Memory B cell (primary cell): ENCODE data around the gene RABL3.
A peak's percentile ranks its signal among the peaks of the same experiment; 100 is the strongest.
"Not testable (repeated sequence)": the region's sequence is repeated elsewhere in the genome, so short reads cannot be mapped to it uniquely, and the experiment has no call there.

ENCODE experiments used
- ATAC-seq: fragments of 150-1000 bp; cut with Tn5 transposase; 2 replicates; pipeline ENCODE4 v1.10.0; 2021; ENCODE audit warnings: low read depth, mild to moderate bottlenecking, moderate library complexity
- DNase-seq, 2 donors: peaks; one replicate each; pipeline ENCODE4 v3.0.0; 2022; ENCODE audit warnings: low spot score in 2 of 2
- H3K27ac Mint-ChIP-seq: one replicate; pipeline ENCODE4 v1.8.0; 2022; ENCODE audit warnings: mild to moderate bottlenecking, moderate library complexity, mixed read lengths
- H3K27me3 Mint-ChIP-seq: one replicate; pipeline ENCODE4 v1.8.0; 2022; ENCODE audit warnings: mixed read lengths
- H3K36me3 Mint-ChIP-seq: one replicate; pipeline ENCODE4 v1.8.0; 2022; ENCODE audit warnings: mild to moderate bottlenecking, mixed read lengths
- H3K4me1 Mint-ChIP-seq: one replicate; pipeline ENCODE4 v1.8.0; 2022; ENCODE audit warnings: mixed read lengths
- H3K4me3 Mint-ChIP-seq: one replicate; pipeline ENCODE4 v1.8.0; 2022; ENCODE audit warnings: mild to moderate bottlenecking, moderate library complexity, mixed read lengths
- H3K9me3 Mint-ChIP-seq: one replicate; pipeline ENCODE4 v1.8.0; 2022; ENCODE audit warnings: mixed read lengths

Gene RABL3

GRCh38 chr3:120730576-120731542 lies 11.5 kb downstream of the RABL3 start:
- ATAC-seq, result no peak
- no peaks in the 10 kb centered on the region for H3K27me3 Mint-ChIP-seq
- H3K9me3 Mint-ChIP-seq, result no peaks in the 10 kb centered on the region
- H3K36me3 Mint-ChIP-seq, result peaks cover 14% of the 10 kb centered on the region
- H3K4me1 Mint-ChIP-seq, result peaks cover 5% of the 10 kb centered on the region
- H3K4me3 Mint-ChIP-seq, result no peak overlapping the region
- H3K27ac Mint-ChIP-seq, result peak overlapping the region; percentile 82
- DNase-seq, result no peak

GRCh38 chr3:120726791-120727190 lies 15.5 kb downstream of the RABL3 start:
- Mint-ChIP-seq H3K9me3 (peaks cover 2% of the 10 kb centered on the region), H3K4me1 (peaks cover 5% of the 10 kb centered on the region), H3K4me3 (no peak overlapping the region), H3K27me3 (no peaks in the 10 kb centered on the region), H3K36me3 (peaks cover 26% of the 10 kb centered on the region), H3K27ac (no peak overlapping the region)
- ATAC-seq (no peak), DNase-seq (no peak)

DNA sequence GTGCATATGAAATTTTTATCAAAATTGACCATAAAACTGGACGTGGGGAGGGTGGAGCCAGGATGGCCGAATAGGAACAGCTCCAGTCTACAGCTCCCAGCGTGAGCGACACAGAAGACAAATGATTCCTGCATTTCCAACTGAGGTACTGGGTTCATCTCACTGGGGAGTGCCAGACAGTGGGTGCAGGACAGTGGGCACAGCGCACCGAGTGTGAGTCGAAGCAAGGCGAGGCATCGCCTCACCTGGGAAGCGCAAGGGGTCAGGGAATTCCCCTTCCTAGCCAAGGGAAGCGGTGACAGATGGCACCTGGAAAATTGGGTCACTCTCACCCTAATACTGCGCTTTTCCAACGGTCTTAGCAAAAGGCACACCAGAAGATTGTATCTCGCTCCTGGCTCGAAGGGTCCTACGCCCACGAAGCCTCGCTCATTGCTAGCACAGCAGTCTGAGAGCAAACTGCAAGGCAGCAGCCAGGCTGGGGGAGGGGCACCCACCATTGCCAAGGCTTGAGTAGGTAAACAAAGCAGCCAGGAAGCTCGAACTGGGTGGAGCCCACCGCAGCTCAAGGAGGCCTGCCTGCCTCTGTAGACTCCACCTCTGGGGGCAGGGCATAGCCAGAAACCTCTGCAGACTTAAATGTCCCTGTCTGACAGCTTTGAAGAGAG lies 23.0 kb downstream of the RABL3 start:
- Mint-ChIP-seq H3K27ac (peak overlapping the region; percentile 66), H3K4me1 (peaks cover 30% of the 10 kb centered on the region), H3K36me3 (peaks cover 22% of the 10 kb centered on the region), H3K4me3 (peak overlapping the region; percentile 64)
- ATAC-seq (peak; percentile 60), DNase-seq (peak; percentile 11 to 30)
- H3K9me3 Mint-ChIP-seq, H3K27me3 Mint-ChIP-seq: not testable (repeated sequence)

GRCh38 chr3:120713262-120713661 lies 29.1 kb downstream of the RABL3 start:
- Mint-ChIP-seq H3K27ac (no peak overlapping the region), H3K27me3 (no peaks in the 10 kb centered on the region), H3K4me1 (peaks cover 15% of the 10 kb centered on the region), H3K36me3 (peaks cover 9% of the 10 kb centered on the region), H3K4me3 (no peak overlapping the region), H3K9me3 (no peaks in the 10 kb centered on the region)
- ATAC-seq, result no peak
- DNase-seq, result no peak

DNA sequence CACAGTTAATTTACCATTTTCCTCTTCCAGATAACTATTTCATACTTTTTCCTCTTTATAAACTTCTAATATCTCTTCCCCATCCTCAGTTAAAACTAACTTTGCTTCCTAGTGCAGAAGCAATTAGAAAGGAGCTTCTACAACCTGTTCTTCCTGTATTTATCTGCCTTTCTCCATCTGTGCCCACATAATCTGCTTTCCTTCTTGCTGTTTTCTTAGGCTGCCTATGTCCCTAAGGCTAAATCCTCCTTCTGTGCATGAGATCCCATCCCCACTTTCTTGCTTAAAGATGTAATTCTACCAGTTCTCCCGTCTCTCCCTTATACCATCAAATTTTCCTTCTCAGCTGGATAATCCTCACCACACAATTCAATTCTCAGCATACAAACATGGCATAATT lies 31.9 kb downstream of the RABL3 start:
- Mint-ChIP-seq H3K36me3 (peaks cover 16% of the 10 kb centered on the region), H3K9me3 (no peaks in the 10 kb centered on the region), H3K27me3 (no peaks in the 10 kb centered on the region), H3K27ac (no peak overlapping the region), H3K4me1 (peaks cover 14% of the 10 kb centered on the region), H3K4me3 (no peak overlapping the region)
- ATAC-seq (no peak), DNase-seq (no peak)

DNA sequence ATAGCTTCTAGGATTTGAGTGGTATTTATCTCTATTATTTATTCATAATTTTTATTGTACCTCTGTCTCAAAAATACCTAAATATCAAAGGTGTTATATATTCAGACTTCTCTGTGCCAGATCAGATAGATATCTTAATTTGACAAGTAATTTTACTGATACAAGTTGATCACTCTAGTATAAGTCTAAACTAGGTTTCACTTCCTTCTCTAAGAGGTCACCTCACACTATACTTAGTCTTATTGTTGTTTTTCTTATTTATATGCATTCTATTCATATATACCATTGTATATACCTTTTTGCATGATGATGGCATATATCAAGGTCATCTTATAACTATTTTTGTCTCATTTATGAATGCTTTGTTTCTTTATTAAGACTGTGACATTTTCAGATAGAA lies 33.9 kb downstream of the RABL3 start:
- ATAC-seq (peak; percentile 71), DNase-seq (no peak)
- peaks cover under 1% of the 10 kb centered on the region for H3K9me3 Mint-ChIP-seq
- H3K27me3 Mint-ChIP-seq, result no peaks in the 10 kb centered on the region
- peaks cover 9% of the 10 kb centered on the region for H3K4me1 Mint-ChIP-seq
- no peak overlapping the region for H3K4me3 Mint-ChIP-seq
- H3K36me3 Mint-ChIP-seq, result peaks cover 20% of the 10 kb centered on the region
- H3K27ac Mint-ChIP-seq, result no peak overlapping the region

- peaks cover 6% of the 10 kb centered on the region for H3K4me1 Mint-ChIP-seq
- DNase-seq (no peak), ATAC-seq (no peak)
- no peak overlapping the region for H3K27ac Mint-ChIP-seq
- H3K9me3 Mint-ChIP-seq, result peaks cover 3% of the 10 kb centered on the region
- H3K27me3 Mint-ChIP-seq, result no peaks in the 10 kb centered on the region
- H3K4me3 Mint-ChIP-seq, result no peak overlapping the region
- peaks cover 24% of the 10 kb centered on the region for H3K36me3 Mint-ChIP-seq
These were observed 35.4 kb downstream of the RABL3 start for GRCh38 chr3:120706950-120707349.

- no peak for DNase-seq
- Mint-ChIP-seq H3K4me3 (no peak overlapping the region), H3K27me3 (no peaks in the 10 kb centered on the region), H3K4me1 (peaks cover 6% of the 10 kb centered on the region), H3K9me3 (peaks cover 3% of the 10 kb centered on the region), H3K36me3 (peaks cover 24% of the 10 kb centered on the region), H3K27ac (no peak overlapping the region)
- ATAC-seq, result no peak
These were observed 36.3 kb downstream of the RABL3 start for GRCh38 chr3:120705884-120706582.

DNA sequence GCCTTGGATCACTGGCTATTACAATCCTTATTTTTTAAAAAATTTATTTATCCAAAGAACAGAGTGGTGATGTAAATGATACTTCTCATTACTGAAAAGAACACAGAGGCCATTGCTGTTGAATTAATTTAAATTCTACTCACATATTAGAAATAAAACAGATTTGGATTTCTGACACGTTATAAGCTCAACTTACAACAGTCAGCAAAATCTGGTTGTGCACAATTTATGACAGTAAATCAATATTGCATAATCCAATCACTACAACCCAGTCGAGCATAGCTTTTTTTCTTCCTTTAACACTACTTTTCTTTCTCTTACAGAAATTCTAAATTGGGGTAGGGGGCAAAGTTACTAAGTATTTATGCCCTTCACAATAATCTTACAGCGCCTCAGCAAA lies 43.0 kb downstream of the RABL3 start:
- ATAC-seq (no peak), DNase-seq (no peak)
- Mint-ChIP-seq H3K4me3 (no peak overlapping the region), H3K9me3 (peaks cover 3% of the 10 kb centered on the region), H3K4me1 (peaks cover 3% of the 10 kb centered on the region), H3K27ac (no peak overlapping the region), H3K27me3 (no peaks in the 10 kb centered on the region), H3K36me3 (peaks cover 24% of the 10 kb centered on the region)

GRCh38 chr3:120693439-120694171 lies 48.7 kb downstream of the RABL3 start:
- DNase-seq (no peak), ATAC-seq (no peak)
- H3K27ac Mint-ChIP-seq, result peak overlapping the region; percentile 10
- peaks cover 17% of the 10 kb centered on the region for H3K36me3 Mint-ChIP-seq
- no peaks in the 10 kb centered on the region for H3K27me3 Mint-ChIP-seq
- H3K4me3 Mint-ChIP-seq, result no peak overlapping the region
- no peaks in the 10 kb centered on the region for H3K9me3 Mint-ChIP-seq
- peaks cover 13% of the 10 kb centered on the region for H3K4me1 Mint-ChIP-seq

DNA sequence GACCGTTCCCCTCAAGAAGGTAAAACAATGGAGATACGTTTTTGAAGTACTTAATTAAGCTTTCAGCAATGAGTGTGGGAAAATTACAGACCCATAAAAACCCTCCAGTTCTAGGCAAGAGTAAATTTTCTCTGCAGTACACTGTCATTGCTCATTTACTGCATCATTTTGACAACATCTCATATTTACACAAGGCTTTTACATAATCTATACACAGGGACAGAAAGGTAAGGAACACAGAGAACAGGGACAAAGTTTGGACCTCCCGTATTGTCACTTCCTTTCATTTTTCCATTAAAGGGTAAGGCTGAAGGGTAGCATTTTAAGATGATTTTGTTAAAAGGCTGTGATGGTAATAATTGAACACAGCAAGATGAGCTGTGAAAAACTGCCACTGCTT lies 52.9 kb downstream of the RABL3 start:
- ATAC-seq, result no peak
- H3K27ac Mint-ChIP-seq, result peak overlapping the region; percentile 75
- DNase-seq, result no peak
- peaks cover 17% of the 10 kb centered on the region for H3K4me1 Mint-ChIP-seq
- no peaks in the 10 kb centered on the region for H3K9me3 Mint-ChIP-seq
- H3K36me3 Mint-ChIP-seq, result peaks cover 12% of the 10 kb centered on the region
- no peaks in the 10 kb centered on the region for H3K27me3 Mint-ChIP-seq
- H3K4me3 Mint-ChIP-seq, result no peak overlapping the region

DNA sequence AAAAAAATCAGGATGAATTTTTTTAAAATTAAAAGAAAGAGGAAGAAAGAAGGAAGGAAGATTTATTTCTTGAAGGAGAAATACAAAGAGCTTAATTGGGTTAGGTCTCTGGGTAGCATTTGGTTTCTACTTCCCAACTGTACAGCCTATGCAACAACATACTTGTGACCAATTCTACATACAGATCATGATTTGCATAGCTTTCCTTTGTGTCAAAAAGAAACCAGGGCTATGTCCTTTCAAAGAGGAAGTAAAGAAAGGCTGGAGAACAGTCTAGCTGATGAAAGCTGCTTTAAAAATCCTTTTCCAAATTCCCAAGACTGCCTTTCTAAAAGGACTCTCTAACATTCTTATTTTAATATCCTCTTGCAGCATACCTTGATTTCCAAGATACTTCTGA lies 54.2 kb downstream of the RABL3 start:
- DNase-seq (peak in 1 of 2 donors; percentile 14), ATAC-seq (peak; percentile 98)
- peaks cover 17% of the 10 kb centered on the region for H3K4me1 Mint-ChIP-seq
- H3K4me3 Mint-ChIP-seq, result no peak overlapping the region
- no peaks in the 10 kb centered on the region for H3K9me3 Mint-ChIP-seq
- peak overlapping the region; percentile 75 for H3K27ac Mint-ChIP-seq
- peaks cover 6% of the 10 kb centered on the region for H3K36me3 Mint-ChIP-seq
- no peaks in the 10 kb centered on the region for H3K27me3 Mint-ChIP-seq

GRCh38 chr3:120685411-120685810 lies 56.9 kb downstream of the RABL3 start:
- no peaks in the 10 kb centered on the region for H3K9me3 Mint-ChIP-seq
- peaks cover 4% of the 10 kb centered on the region for H3K36me3 Mint-ChIP-seq
- no peak overlapping the region for H3K27ac Mint-ChIP-seq
- no peak overlapping the region for H3K4me3 Mint-ChIP-seq
- H3K27me3 Mint-ChIP-seq, result no peaks in the 10 kb centered on the region
- peaks cover 17% of the 10 kb centered on the region for H3K4me1 Mint-ChIP-seq
- DNase-seq (no peak), ATAC-seq (no peak)
